HepG2 (cell line): ENCODE results near the gene UBE2B. TPM values are rescaled to one million over a fixed set of nuclear protein-coding genes. Genes with fewer than 3 reads are reported as not detected.

Source experiments
- ATAC-seq: fragments of 200-7000 bp; cut with Tn5 transposase; 3 replicates; pipeline ENCODE4 v1.9.1; 2020; ENCODE audit warnings: mild to moderate bottlenecking, moderate library complexity
- BruUV-seq: library from RNA; stranded (reverse); fragments of 400-500 nt; replicated peaks from 2 replicates; lab custom pipeline; 2021; lab: Mats Ljungman, UMichigan
- CTCF ChIA-PET: fragments of 300-600 bp; formaldehyde crosslinking; extraction: SDS; loops from one replicate; lab custom pipeline; 2021; ENCODE audit warnings: low total read pairs, inconsistent platforms, low intra/inter-chr PET ratio; lab: Yijun Ruan, JAX
- POLR2A ChIA-PET: fragments of 350-600 bp; sonication (Branson Sonifier 250); formaldehyde crosslinking; loops from one replicate; lab custom pipeline; 2020; ENCODE audit warnings: antibody characterized with exemption, inconsistent platforms; lab: Yijun Ruan, JAX
- DNase-seq: peaks from one replicate; pipeline ENCODE4 v3.0.0-alpha.2; 2015; ENCODE audit warnings: low spot score
- FAIRE-seq: peaks from 3 replicates; lab custom pipeline; 2011; peaks lifted over from hg19 to GRCh38; lab: Jason Lieb, UNC
- H2AFZ ChIP-seq: one replicate; pipeline ENCODE4 v1.6.1; 2011; ENCODE audit warnings: low read length, inconsistent platforms
- H3K27ac ChIP-seq: fragments of 300-600 bp; 3 replicates; pipeline ENCODE4 v1.8.0; 2011; ENCODE audit warnings: mixed run types, mild to moderate bottlenecking, mixed read lengths, low read length, inconsistent platforms; ENCODE audit not compliant: insufficient read depth; ENCODE audit errors: extremely low read length
- H3K27me3 ChIP-seq, 2 experiments: fragments of 200-600 bp in 1 of 2; 2 replicates in 1 of 2; 3 replicates in 1 of 2; pipeline versions ENCODE4 v1.6.0 to v1.8.0; 2011; ENCODE audit warnings: low read length in 2 of 2, mild to moderate bottlenecking in 2 of 2, moderate library complexity in 2 of 2, inconsistent platforms in 1 of 2; ENCODE audit not compliant: insufficient read depth in 2 of 2, control insufficient read depth in 1 of 2
- H3K36me3 ChIP-seq, 2 experiments: fragments of 200-600 bp in 1 of 2; replicated peaks in 1 of 2; 2 replicates in 1 of 2; 3 replicates in 1 of 2; pipeline versions ENCODE4 v1.5.1 to v1.8.0; 2011; ENCODE audit warnings: low read length in 2 of 2, inconsistent platforms in 1 of 2; ENCODE audit not compliant: insufficient read depth in 2 of 2, control insufficient read depth in 1 of 2
- H3K4me1 ChIP-seq: 2 replicates; pipeline ENCODE4 v1.5.1; 2012; ENCODE audit warnings: low read length, inconsistent platforms; ENCODE audit not compliant: insufficient read depth
- H3K4me2 ChIP-seq: 2 replicates; pipeline ENCODE4 v1.6.0; 2011; ENCODE audit warnings: low read depth, low read length, inconsistent platforms
- H3K4me3 ChIP-seq, 3 experiments: fragments of 200-600 bp in 1 of 3; sonication (generic), shearing (Covaris generic) in 1 of 3; replicated peaks in 1 of 3; 2 replicates each; pipeline ENCODE4 v1.5.1; 2011 to 2016; ENCODE audit warnings: low read length in 3 of 3, inconsistent platforms in 2 of 3, low read depth in 2 of 3, mild to moderate bottlenecking in 2 of 3, control low read depth in 1 of 3, mixed read lengths in 1 of 3; ENCODE audit not compliant: insufficient read depth in 1 of 3
- H3K79me2 ChIP-seq: one replicate; pipeline ENCODE4 v1.6.1; 2011; ENCODE audit warnings: low read length, inconsistent platforms; ENCODE audit not compliant: insufficient read depth
- H3K9ac ChIP-seq: 2 replicates; pipeline ENCODE4 v1.6.0; 2011; ENCODE audit warnings: mild to moderate bottlenecking, low read depth, low read length, inconsistent platforms; ENCODE audit not compliant: insufficient read depth
- H3K9me3 ChIP-seq: 2 replicates; pipeline ENCODE4 v1.5.1; 2012; ENCODE audit warnings: mild to moderate bottlenecking, low read length
- H4K20me1 ChIP-seq: 2 replicates; pipeline ENCODE4 v1.6.0; 2011; ENCODE audit warnings: inconsistent platforms, mild to moderate bottlenecking, low read length, moderate library complexity; ENCODE audit not compliant: insufficient read depth
- ELK4 ChIP-seq: sonication (generic); formaldehyde crosslinking; IDR thresholded peaks from 2 replicates; pipeline ENCODE4 v1.9.0; 2021; ENCODE audit warnings: missing genetic modification reagents, borderline replicate concordance
- HMGXB3 ChIP-seq: sonication (generic); formaldehyde crosslinking; IDR thresholded peaks from 2 replicates; pipeline ENCODE4 v1.4.0; 2020; ENCODE audit warnings: missing genetic modification reagents, borderline replicate concordance
- KLF15 ChIP-seq: sonication (generic); formaldehyde crosslinking; IDR thresholded peaks from 2 replicates; pipeline ENCODE4 v1.8.1; 2023; ENCODE audit warnings: borderline replicate concordance, mild to moderate bottlenecking, inconsistent platforms, missing genetic modification reagents, mixed read lengths
- MEIS1 ChIP-seq: sonication (generic); formaldehyde crosslinking; IDR thresholded peaks from 2 replicates; pipeline ENCODE4 v1.9.0; 2021; ENCODE audit warnings: mild to moderate bottlenecking, missing genetic modification reagents, moderate library complexity, borderline replicate concordance
- RAD51 ChIP-seq: fragments of 450-650 bp; IDR thresholded peaks from 2 replicates; pipeline ENCODE4 v1.6.1; 2016; ENCODE audit warnings: borderline replicate concordance
- SETDB1 ChIP-seq: sonication (generic); formaldehyde crosslinking; IDR thresholded peaks from 2 replicates; pipeline ENCODE4 v1.5.1; 2020; ENCODE audit warnings: missing genetic modification reagents, mild to moderate bottlenecking, borderline replicate concordance
- SNAPC4 ChIP-seq: sonication (generic); formaldehyde crosslinking; IDR thresholded peaks from 2 replicates; pipeline ENCODE4 v1.4.0; 2020; ENCODE audit warnings: mild to moderate bottlenecking, missing genetic modification reagents
- TAF15 ChIP-seq: fragments of 200-400 bp; formaldehyde crosslinking; IDR thresholded peaks from one replicate; pipeline ENCODE4 v1.6.1; 2018; ENCODE audit warnings: mild to moderate bottlenecking, low read depth, low read length; ENCODE audit not compliant: poor library complexity, severe bottlenecking
- YEATS2 ChIP-seq: sonication (generic); formaldehyde crosslinking; IDR thresholded peaks from 2 replicates; pipeline ENCODE4 v1.4.0; 2020; ENCODE audit warnings: missing genetic modification reagents, borderline replicate concordance
- ZBTB2 ChIP-seq: sonication (generic); formaldehyde crosslinking; IDR thresholded peaks from 2 replicates; pipeline ENCODE4 v1.8.0; 2022; ENCODE audit warnings: low read depth, missing genetic modification reagents
- ZFP36 ChIP-seq: fragments of 150-350 bp; IDR thresholded peaks from 2 replicates; pipeline ENCODE4 v1.6.1; 2018; ENCODE audit warnings: borderline replicate concordance, low read length, low read depth; ENCODE audit not compliant: partially characterized antibody
- ZNF577 ChIP-seq: sonication (generic); formaldehyde crosslinking; IDR thresholded peaks from 2 replicates; pipeline ENCODE4 v1.4.0; 2020; ENCODE audit warnings: mild to moderate bottlenecking, low read depth, missing genetic modification reagents, borderline replicate concordance
- WGBS: methylation state at CpG from one replicate; pipeline ENCODE4 v1.1.6; 2017; ENCODE audit warnings: low lambda C conversion rate; 5-methylcytosine and 5-hydroxymethylcytosine counted together
- in situ Hi-C: cut with HindIII; loops from 2 replicates; pipeline ENCODE4 v1.10.0; 2017; ENCODE audit warnings: low pct_unique_long_range_greater_than_20kb; ENCODE audit not compliant: extremely low pct_ligation_motif_present
- intact Hi-C: fragments of 100-400 bp; cut with micrococcal nuclease; formaldehyde crosslinking; loops from one replicate; pipeline ENCODE4 v1.10.0; 2022; ENCODE audit not compliant: unreplicated experiment
- polyA plus RNA-seq, 8 experiments: library from polyadenylated mRNA; depleted of rRNA in 3 of 8; stranded (reverse) in 7 of 8; unstranded in 1 of 8; fragments of >200 nt; fragmentation: Illumina TruSeq in 4 of 8; extraction: Trizol in 4 of 8; gene quantifications; 2 replicates each; pipeline versions ENCODE4 v1.2.1 to v1.2.3, GENCODE V29; 2011 to 2016; ENCODE audit warnings: low read depth in 4 of 8, missing spikeins in 1 of 8, mixed read lengths in 1 of 8; ENCODE audit not compliant: insufficient read depth in 1 of 8
- total RNA-seq, 5 experiments: library from RNA; depleted of rRNA; stranded (reverse); fragments of >200 nt; fragmentation: Illumina TruSeq; extraction: Trizol; gene quantifications; 2 replicates each; pipeline ENCODE4 v1.2.3, GENCODE V29; 2016; ENCODE audit warnings: low read depth in 1 of 5

UBE2B gene
- total and polyA plus RNA-seq, 2 of the 13 experiments (the other 11 are each of a cell fraction or from before 2014, with no cell fraction given): 25.2 to 56.0 TPM

- Histone ChIP-seq H3K9me3 (no peaks in the 10 kb centered on the region), H3K4me3 (no peak overlapping the region), H3K36me3 (no peaks in the 10 kb centered on the region), H3K79me2 (peaks cover 12% of the 10 kb centered on the region), H3K4me1 (peaks cover 34% of the 10 kb centered on the region), H3K4me2 (peak overlapping the region; percentile 72; the same call in 1 of the 2 replicates), H2AFZ (no peak overlapping the region), H3K27me3 (no peaks in the 10 kb centered on the region; a peak in 1 of 5 replicates), H3K27ac (no peak overlapping the region), H4K20me1 (no peaks in the 10 kb centered on the region), H3K9ac (no peak overlapping the region)
- BruUV-seq: no TSS peak
- no peak for ATAC-seq
- in situ Hi-C loops: no loop called here
- DNase-seq: no peak
- CTCF ChIA-PET: no interaction called here
- intact Hi-C loops: no loop called here
- no peak for FAIRE-seq
- 87% methylated on average over 1 of the region's 1 CpG for WGBS
- POLR2A ChIA-PET: no interaction called here
- TF ChIP-seq MEIS1 (CRISPR knock-in tag): no peak
- TF ChIP-seq ZNF577 (CRISPR knock-in tag): no peak
- no peak for TF ChIP-seq RAD51
- no peak for TF ChIP-seq ELK4
- no peak for TF ChIP-seq HMGXB3 (CRISPR knock-in tag)
- TF ChIP-seq YEATS2 (CRISPR knock-in tag): no peak
- no peak for TF ChIP-seq SETDB1 (CRISPR knock-in tag)
- no peak for TF ChIP-seq KLF15 (CRISPR knock-in tag)
- TF ChIP-seq SNAPC4 (CRISPR knock-in tag): no peak
- no peak for TF ChIP-seq TAF15
- TF ChIP-seq ZBTB2 (CRISPR knock-in tag): no peak
- no peak for TF ChIP-seq ZFP36
Measured at GRCh38 chr5:134365604-134366003, 5.8 kb upstream of the UBE2B start.
